Measurements from ENCODE around the gene ZNF195.
"Not testable (repeated sequence)": the region's sequence is repeated elsewhere in the genome, so short reads cannot be mapped to it uniquely, and the experiment has no call there.

Gene ZNF195
- total RNA-seq, result 46.0 to 72.3 (median 67.0) reads per million in 4 experiments

- DNase-seq, result peak; percentile 98
Observed at GRCh38 chr11:3378426-3379423, at the start of gene ZNF195. ZNF195 (minus strand) TSS chr11:3379146; CDS start chr11:3379040, 106 bp downstream.

- DNase-seq, result not testable (repeated sequence)
Observed at GRCh38 chr11:3428076-3428475, 49.1 kb upstream of the ZNF195 start.

- DNase-seq, result not testable (repeated sequence)
Observed at GRCh38 chr11:3426541-3426940, 47.6 kb upstream of the ZNF195 start.

- DNase-seq, result not testable (repeated sequence)
Observed at GRCh38 chr11:3423928-3424327, 45.0 kb upstream of the ZNF195 start.

GRCh38 chr11:3423138-3423731 lies 44.3 kb upstream of the ZNF195 start:
- DNase-seq, result not testable (repeated sequence)

GRCh38 chr11:3422380-3423137 lies 43.6 kb upstream of the ZNF195 start:
- peak; percentile 95 for DNase-seq

GRCh38 chr11:3421608-3422379 lies 42.8 kb upstream of the ZNF195 start:
- DNase-seq, result not testable (repeated sequence)

- not testable (repeated sequence) for DNase-seq
Observed at GRCh38 chr11:3420281-3421042, 41.5 kb upstream of the ZNF195 start.

- DNase-seq, result not testable (repeated sequence)
Observed at GRCh38 chr11:3419496-3419895, 40.5 kb upstream of the ZNF195 start.

- peak; percentile 32 for DNase-seq
Observed at GRCh38 chr11:3417047-3417446, 38.1 kb upstream of the ZNF195 start.

- DNase-seq, result not testable (repeated sequence)
Observed at GRCh38 chr11:3415301-3415700, 36.4 kb upstream of the ZNF195 start.

- not testable (repeated sequence) for DNase-seq
Observed at GRCh38 chr11:3413666-3414065, 34.7 kb upstream of the ZNF195 start.

- DNase-seq, result no peak
Observed at GRCh38 chr11:3412837-3413236, 33.9 kb upstream of the ZNF195 start.

GRCh38 chr11:3408722-3409121 lies 29.8 kb upstream of the ZNF195 start:
- DNase-seq, result peak; percentile 74

- DNase-seq, result not testable (repeated sequence)
Observed at GRCh38 chr11:3408058-3408605, 29.2 kb upstream of the ZNF195 start.

- not testable (repeated sequence) for DNase-seq
Observed at GRCh38 chr11:3406937-3407336, 28.0 kb upstream of the ZNF195 start.

GRCh38 chr11:3406223-3406875 lies 27.4 kb upstream of the ZNF195 start:
- DNase-seq, result not testable (repeated sequence)

GRCh38 chr11:3404076-3404925 lies 25.4 kb upstream of the ZNF195 start:
- DNase-seq, result not testable (repeated sequence)

GRCh38 chr11:3402861-3403250 lies 23.9 kb upstream of the ZNF195 start:
- not testable (repeated sequence) for DNase-seq

All from effector CD8-positive, alpha-beta T cell (primary cell).